ENCODE results near the gene BACE2. TPM values are rescaled to one million over a fixed set of nuclear protein-coding genes. Genes with fewer than 3 reads are reported as not detected.
"Not testable (repeated sequence)": the region's sequence is repeated elsewhere in the genome, so short reads cannot be mapped to it uniquely, and the experiment has no call there.

The BACE2 gene
- total and polyA plus RNA-seq, 4 donors = 1.7 to 16.7 (median 5.6) TPM

DNA sequence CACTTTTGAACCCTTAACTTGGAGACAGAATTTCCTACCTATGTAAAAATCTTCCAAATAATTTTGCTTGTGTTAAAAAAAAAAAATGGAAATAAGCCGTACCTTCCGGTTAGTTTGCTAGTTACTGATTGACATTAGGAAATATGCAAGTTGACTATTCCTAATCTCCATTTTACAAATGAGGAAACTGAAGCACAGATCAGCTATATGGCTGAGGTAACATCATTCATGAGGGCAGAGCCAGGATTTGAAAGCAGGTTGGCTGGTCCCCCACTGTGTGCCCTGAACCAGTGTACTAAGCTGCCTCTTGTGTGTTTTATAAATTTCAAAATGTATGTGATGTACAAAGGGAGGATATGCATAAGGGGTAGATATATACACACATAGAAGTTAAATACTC, 29.6 kb downstream of the BACE2 start (continued):
- TF ChIP-seq CTCF (IDR thresholded peaks at IDR 0.05; ENCODE audit: low read depth, low read length, missing input control) = no peak
- no peak for TF ChIP-seq JUND (IDR thresholded peaks at IDR 0.05)
- no peak for TF ChIP-seq HNF4A (conservative IDR thresholded peaks at IDR 0.05)
- TF ChIP-seq EGR1 (IDR thresholded peaks at IDR 0.05; ENCODE audit: low read depth in 2 of 2) = no peak
- TF ChIP-seq SP1 (IDR thresholded peaks at IDR 0.05) = no peak

DNA sequence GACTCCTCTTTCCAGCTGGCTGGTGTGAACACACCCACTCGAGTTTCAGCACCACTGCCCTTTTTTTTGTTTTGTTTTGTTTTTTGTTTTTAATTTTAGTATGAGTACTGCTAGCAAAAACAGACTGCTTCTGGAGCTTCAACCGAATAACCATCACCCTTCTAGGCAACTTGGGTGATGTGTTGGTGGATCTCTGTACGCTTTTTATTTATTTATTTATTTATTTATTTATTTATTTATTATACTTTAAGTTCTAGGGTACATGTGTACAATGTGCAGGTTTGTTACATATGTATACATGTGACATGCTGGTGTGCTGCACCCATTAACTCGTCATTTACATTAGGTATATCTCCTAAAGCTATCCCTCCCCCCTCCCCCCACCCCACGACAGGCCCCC, 30.7 kb downstream of the BACE2 start:
- not testable (repeated sequence) for H3K9me3 ChIP-seq (ENCODE audit: control insufficient read depth in 4 of 4, low read length in 3 of 4); H3K9ac ChIP-seq (ENCODE audit: low read depth in 1 of 2, low read length in 2 of 2); H3K27me3 ChIP-seq (ENCODE audit: control insufficient read depth in 4 of 4, insufficient read depth in 4 of 4, low read length in 3 of 4); H3K36me3 ChIP-seq (ENCODE audit: control insufficient read depth in 4 of 4, insufficient read depth in 3 of 4, low read depth in 1 of 4, low read length in 3 of 4); H3K27ac ChIP-seq (ENCODE audit: low read depth in 1 of 2, low read length in 2 of 2); H3K4me3 ChIP-seq (ENCODE audit: low read depth in 1 of 3, low read length in 3 of 3); H3K4me1 ChIP-seq (ENCODE audit: control insufficient read depth in 4 of 4, insufficient read depth in 4 of 4, low read length in 3 of 4); DNase-seq (ENCODE audit: low spot score)
- whole genome bisulfite sequencing = 73% methylated on average over 5 of the region's 5 CpGs

GRCh38 chr21:41199123-41199522, 31.2 kb downstream of the BACE2 start:
- peaks cover 0 to 3% (median 0%) of the 10 kb centered on the region in 4 donors for H3K27me3 ChIP-seq (ENCODE audit: control insufficient read depth in 4 of 4, insufficient read depth in 4 of 4, low read length in 3 of 4)
- TF ChIP-seq HNF4G (IDR thresholded peaks at IDR 0.05) (no peak), HNF4A (conservative IDR thresholded peaks at IDR 0.05) (no peak), CTCF (IDR thresholded peaks at IDR 0.05; ENCODE audit: low read depth, low read length, missing input control) (no peak), NR2F2 (IDR thresholded peaks at IDR 0.05) (no peak), YY1 (IDR thresholded peaks at IDR 0.05) (no peak)
- WGBS = 64% methylated on average over 10 of the region's 10 CpGs
- H3K4me1 ChIP-seq (ENCODE audit: control insufficient read depth in 4 of 4, insufficient read depth in 4 of 4, low read length in 3 of 4) = no peaks in the 10 kb centered on the region
- H3K9ac ChIP-seq (ENCODE audit: low read depth in 1 of 2, low read length in 2 of 2) = no peak overlapping the region
- no peaks in the 10 kb centered on the region for H3K9me3 ChIP-seq (ENCODE audit: control insufficient read depth in 4 of 4, low read length in 3 of 4)
- no peaks in the 10 kb centered on the region for H3K36me3 ChIP-seq (ENCODE audit: control insufficient read depth in 4 of 4, insufficient read depth in 3 of 4, low read depth in 1 of 4, low read length in 3 of 4)
- no peak for DNase-seq (ENCODE audit: low spot score)
- no peak overlapping the region for H3K27ac ChIP-seq (ENCODE audit: low read depth in 1 of 2, low read length in 2 of 2)
- H3K4me3 ChIP-seq (ENCODE audit: low read depth in 1 of 3, low read length in 3 of 3) = no peak overlapping the region

DNA sequence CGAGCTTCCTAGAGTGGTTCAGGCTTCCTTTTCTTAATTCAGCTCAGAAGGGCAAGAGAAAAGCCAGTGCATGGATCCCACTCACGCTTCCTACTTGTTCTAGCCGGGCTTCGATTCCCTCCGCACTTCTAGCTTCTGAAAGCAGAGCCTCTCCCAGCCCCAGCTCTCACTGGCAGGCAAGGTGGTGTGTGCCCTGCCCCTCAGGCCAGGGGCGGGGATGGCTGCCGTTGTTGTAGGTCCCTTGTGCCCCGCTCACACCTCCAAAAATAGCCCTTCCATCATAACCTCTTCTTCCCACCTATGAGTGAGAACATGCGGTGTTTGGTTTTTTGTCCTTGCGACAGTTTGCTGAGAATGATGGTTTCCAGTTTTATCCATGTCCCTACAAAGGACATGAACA, 31.6 kb downstream of the BACE2 start:
- 78% methylated on average over 10 of the region's 10 CpGs for WGBS
- Histone ChIP-seq H3K27ac (ENCODE audit: low read depth in 1 of 2, low read length in 2 of 2) (no peak overlapping the region), H3K27me3 (ENCODE audit: control insufficient read depth in 4 of 4, insufficient read depth in 4 of 4, low read length in 3 of 4) (peaks cover 0 to 3% (median 0%) of the 10 kb centered on the region in 4 donors), H3K36me3 (ENCODE audit: control insufficient read depth in 4 of 4, insufficient read depth in 3 of 4, low read depth in 1 of 4, low read length in 3 of 4) (no peaks in the 10 kb centered on the region), H3K4me1 (ENCODE audit: control insufficient read depth in 4 of 4, insufficient read depth in 4 of 4, low read length in 3 of 4) (no peaks in the 10 kb centered on the region), H3K9me3 (ENCODE audit: control insufficient read depth in 4 of 4, low read length in 3 of 4) (no peaks in the 10 kb centered on the region), H3K9ac (ENCODE audit: low read depth in 1 of 2, low read length in 2 of 2) (no peak overlapping the region), H3K4me3 (ENCODE audit: low read depth in 1 of 3, low read length in 3 of 3) (no peak overlapping the region)
- TF ChIP-seq, protein P1, sequence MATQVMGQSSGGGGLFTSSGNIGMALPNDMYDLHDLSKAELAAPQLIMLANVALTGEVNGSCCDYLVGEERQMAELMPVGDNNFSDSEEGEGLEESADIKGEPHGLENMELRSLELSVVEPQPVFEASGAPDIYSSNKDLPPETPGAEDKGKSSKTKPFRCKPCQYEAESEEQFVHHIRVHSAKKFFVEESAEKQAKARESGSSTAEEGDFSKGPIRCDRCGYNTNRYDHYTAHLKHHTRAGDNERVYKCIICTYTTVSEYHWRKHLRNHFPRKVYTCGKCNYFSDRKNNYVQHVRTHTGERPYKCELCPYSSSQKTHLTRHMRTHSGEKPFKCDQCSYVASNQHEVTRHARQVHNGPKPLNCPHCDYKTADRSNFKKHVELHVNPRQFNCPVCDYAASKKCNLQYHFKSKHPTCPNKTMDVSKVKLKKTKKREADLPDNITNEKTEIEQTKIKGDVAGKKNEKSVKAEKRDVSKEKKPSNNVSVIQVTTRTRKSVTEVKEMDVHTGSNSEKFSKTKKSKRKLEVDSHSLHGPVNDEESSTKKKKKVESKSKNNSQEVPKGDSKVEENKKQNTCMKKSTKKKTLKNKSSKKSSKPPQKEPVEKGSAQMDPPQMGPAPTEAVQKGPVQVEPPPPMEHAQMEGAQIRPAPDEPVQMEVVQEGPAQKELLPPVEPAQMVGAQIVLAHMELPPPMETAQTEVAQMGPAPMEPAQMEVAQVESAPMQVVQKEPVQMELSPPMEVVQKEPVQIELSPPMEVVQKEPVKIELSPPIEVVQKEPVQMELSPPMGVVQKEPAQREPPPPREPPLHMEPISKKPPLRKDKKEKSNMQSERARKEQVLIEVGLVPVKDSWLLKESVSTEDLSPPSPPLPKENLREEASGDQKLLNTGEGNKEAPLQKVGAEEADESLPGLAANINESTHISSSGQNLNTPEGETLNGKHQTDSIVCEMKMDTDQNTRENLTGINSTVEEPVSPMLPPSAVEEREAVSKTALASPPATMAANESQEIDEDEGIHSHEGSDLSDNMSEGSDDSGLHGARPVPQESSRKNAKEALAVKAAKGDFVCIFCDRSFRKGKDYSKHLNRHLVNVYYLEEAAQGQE (IDR thresholded peaks at IDR 0.05) = no peak
- TF ChIP-seq HNF4A (conservative IDR thresholded peaks at IDR 0.05) (no peak), MAX (IDR thresholded peaks at IDR 0.05) (no peak), YY1 (IDR thresholded peaks at IDR 0.05) (no peak), NR2F2 (IDR thresholded peaks at IDR 0.05) (no peak)
- TF ChIP-seq, protein P2, sequence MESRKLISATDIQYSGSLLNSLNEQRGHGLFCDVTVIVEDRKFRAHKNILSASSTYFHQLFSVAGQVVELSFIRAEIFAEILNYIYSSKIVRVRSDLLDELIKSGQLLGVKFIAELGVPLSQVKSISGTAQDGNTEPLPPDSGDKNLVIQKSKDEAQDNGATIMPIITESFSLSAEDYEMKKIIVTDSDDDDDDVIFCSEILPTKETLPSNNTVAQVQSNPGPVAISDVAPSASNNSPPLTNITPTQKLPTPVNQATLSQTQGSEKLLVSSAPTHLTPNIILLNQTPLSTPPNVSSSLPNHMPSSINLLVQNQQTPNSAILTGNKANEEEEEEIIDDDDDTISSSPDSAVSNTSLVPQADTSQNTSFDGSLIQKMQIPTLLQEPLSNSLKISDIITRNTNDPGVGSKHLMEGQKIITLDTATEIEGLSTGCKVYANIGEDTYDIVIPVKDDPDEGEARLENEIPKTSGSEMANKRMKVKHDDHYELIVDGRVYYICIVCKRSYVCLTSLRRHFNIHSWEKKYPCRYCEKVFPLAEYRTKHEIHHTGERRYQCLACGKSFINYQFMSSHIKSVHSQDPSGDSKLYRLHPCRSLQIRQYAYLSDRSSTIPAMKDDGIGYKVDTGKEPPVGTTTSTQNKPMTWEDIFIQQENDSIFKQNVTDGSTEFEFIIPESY (IDR thresholded peaks at IDR 0.05) = no peak
- DNase-seq (ENCODE audit: low spot score) = no peak

Data from liver (tissue), 9 donors.